ENCODE measurements around the gene WHRN.

The WHRN gene

GRCh38 chr9:114395768-114396167 is 109.5 kb downstream of the WHRN start:
- no peak for DNase-seq

- no peak for DNase-seq
Observed at GRCh38 chr9:114395334-114395617, 110.0 kb downstream of the WHRN start.

- no peak for DNase-seq
Observed at GRCh38 chr9:114394523-114395333, 110.5 kb downstream of the WHRN start.

GRCh38 chr9:114392749-114393112 is 112.5 kb downstream of the WHRN start:
- no peak for DNase-seq

GRCh38 chr9:114390952-114391351 is 114.3 kb downstream of the WHRN start:
- DNase-seq = no peak

- no peak for DNase-seq
Observed at GRCh38 chr9:114389612-114390368, 115.5 kb downstream of the WHRN start.

GRCh38 chr9:114388764-114389375 is 116.4 kb downstream of the WHRN start:
- DNase-seq = no peak

GRCh38 chr9:114388357-114388682 is 117.0 kb downstream of the WHRN start:
- no peak for DNase-seq

- DNase-seq = no peak
Observed at GRCh38 chr9:114387680-114388356, 117.5 kb downstream of the WHRN start, which contains the start of gene AKNA. AKNA (minus strand) TSS chr9:114387982; CDS start chr9:114381333, 6,649 bp downstream.

- DNase-seq = no peak
Observed at GRCh38 chr9:114386886-114387679, 118.2 kb downstream of the WHRN start.

GRCh38 chr9:114386361-114386885 is 118.8 kb downstream of the WHRN start:
- DNase-seq = no peak

GRCh38 chr9:114385397-114386181 is 119.7 kb downstream of the WHRN start:
- no peak for DNase-seq

GRCh38 chr9:114384836-114385396 is 120.4 kb downstream of the WHRN start:
- DNase-seq = no peak

- DNase-seq = no peak
Observed at GRCh38 chr9:114384341-114384740, 120.9 kb downstream of the WHRN start.

GRCh38 chr9:114383521-114384231 is 121.6 kb downstream of the WHRN start:
- no peak for DNase-seq

GRCh38 chr9:114382699-114383520 is 122.4 kb downstream of the WHRN start:
- DNase-seq = no peak

GRCh38 chr9:114378883-114379282 is 126.4 kb downstream of the WHRN start:
- DNase-seq = no peak

- DNase-seq = no peak
Observed at GRCh38 chr9:114378016-114378415, 127.3 kb downstream of the WHRN start.

- no peak for DNase-seq
Observed at GRCh38 chr9:114376586-114377445, 128.5 kb downstream of the WHRN start.
